NCI-H526 treated with DMSO at 0.1 percent for 48 hours (cell line): Measurements from ENCODE around the gene SLC15A1.
A peak's percentile ranks its signal among the peaks of the same experiment; 100 is the strongest.
"Not testable (repeated sequence)": the region's sequence is repeated elsewhere in the genome, so short reads cannot be mapped to it uniquely, and the experiment has no call there.

Source experiments
- DNase-seq: peaks from one replicate; lab custom pipeline; 2025; lab: John Stamatoyannopoulos, UW

The SLC15A1 gene

DNA sequence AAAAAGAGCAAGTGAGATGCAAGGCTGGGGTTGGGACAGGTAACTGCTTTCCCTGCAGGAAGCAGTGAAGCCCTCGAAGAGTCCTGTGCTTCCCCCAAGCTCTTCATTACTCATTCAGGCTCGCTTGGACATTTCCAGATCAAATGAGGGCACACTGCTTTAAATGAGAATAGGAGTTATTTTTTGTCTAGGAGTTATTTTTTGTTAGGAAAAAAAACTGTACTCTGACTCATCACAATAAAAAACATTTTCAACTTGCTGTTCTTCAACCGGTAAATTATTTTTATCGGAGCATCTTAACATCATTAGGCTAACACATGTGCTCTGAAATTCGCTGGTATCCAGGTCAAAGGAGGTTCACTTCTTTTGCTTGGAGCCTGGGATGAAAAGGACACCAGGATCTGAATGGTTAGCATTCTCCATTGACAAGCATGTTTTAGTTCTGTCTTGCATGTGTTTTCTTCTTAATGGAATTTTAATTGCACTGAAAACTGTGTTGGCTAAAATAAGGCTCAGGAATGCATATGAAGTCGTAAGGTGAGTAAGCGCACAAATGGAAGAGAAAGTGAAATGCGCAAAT, 94.9 kb downstream of the SLC15A1 start:
- DNase-seq = no peak

DNA sequence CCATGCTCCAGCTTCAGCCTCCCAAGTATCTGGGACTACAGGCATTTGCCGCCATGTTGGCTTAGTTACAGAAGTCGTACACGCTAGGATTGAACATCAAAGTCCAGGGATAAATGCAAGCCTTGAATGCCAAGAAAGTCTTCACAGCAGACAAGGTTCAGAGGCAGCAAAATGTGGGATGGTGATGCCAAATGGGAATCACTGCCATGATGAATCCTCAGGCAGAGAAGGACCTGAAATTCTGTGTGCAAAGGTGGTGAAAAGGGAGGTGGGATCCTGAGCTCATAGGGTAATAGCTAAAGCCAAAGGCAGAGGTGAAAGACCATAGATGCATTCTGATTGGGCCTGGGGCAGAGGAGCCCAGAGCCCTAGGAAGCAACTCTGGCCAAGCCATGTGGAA, 96.2 kb downstream of the SLC15A1 start:
- DNase-seq = no peak

DNA sequence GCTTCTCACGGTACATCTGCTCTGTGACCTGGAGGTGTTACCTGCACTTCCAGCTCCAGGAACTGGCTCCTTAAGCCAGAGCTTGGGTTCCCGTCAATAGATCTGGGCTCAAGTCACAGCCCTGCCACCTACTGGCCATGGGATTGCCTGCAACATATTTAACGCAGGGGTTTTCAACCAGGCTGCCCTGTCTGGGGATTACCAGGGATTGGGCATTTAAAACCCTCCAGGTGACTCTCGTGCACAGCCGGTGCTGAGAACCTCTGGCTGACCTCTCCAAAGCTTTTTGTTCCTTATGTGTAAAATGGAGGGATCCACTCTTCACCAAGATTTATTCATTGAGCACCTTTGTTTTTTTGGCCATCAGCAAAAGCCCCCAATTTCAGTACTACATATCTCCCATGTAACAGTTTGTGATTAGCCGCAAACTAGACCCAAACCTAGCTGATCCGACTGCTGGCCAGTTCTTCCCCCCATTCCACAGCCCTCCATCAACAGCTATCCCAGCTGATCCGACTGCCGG, 98.9 kb downstream of the SLC15A1 start:
- peak; percentile 94 for DNase-seq

DNA sequence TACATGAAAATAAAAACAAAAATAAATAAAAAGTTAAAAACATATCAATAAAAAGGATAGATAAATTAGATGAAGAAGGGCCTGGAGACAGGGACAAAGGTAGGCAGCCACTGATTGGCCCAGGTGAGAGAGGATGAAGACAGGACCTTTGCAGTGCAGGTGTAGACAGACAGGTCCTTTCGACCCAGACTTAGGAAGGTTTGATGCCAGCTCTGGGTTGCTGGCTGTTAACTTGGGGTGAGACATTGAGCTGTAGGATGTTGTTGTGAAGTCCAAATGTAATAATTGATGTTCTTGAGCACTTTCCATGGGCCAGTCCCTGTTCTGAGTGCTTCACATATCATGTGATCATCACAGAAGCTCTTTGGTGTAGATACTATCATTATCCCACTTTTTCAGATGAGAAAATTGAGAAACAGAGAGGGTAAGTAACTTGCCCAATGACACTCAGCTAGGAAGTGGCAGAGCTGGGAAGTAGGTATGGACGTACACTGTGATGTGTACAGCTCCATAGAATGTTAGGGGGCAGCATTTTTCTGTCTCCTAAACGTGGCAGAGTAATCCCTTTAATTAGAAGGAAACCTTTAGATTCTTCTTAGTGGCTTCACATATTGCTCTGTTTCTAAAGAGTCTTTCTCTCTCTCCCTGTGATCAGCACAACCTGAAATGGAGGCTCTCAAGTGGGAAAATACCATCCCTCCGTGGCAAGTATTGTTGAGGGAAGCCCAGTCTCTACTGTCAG, 99.6 kb downstream of the SLC15A1 start:
- DNase-seq = no peak

DNA sequence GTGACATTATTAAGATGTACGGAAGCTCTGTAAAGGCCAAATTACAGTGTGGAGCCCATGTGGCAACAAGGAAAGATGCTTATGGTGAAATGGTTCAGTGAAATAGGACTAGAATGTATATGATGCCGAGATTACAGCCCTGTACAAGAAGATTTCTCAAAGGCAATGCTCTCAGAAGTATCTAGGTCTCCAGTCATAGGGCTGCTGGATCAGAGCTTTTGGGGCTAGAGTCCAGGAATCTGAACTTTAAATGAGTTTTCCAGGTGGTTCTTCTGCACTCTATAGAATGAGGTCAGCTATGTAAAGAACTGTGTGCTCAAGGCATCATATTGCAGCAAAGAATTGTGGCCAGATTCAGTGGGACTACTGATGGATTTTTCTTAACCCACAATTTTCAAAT, 100.2 kb downstream of the SLC15A1 start:
- DNase-seq = no peak

DNA sequence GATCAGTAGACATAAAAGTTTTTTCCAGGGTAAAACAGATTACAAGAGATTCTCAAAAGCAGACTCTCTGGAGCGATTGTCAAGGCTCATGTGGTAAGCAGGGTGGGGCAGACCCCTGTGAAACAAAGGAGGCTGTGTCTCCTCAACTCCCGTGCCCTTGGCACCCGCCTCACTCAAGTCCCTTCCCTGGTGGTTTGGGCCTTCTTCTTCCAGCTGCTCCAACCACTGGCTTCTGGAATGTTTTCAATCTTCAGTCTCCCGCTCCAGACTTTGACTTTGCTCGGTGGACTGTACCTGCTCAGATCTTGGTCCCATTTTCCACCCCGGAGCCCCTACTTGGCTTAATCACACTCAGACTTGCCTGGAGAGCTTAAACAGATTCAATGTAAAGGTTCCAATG, 100.7 kb downstream of the SLC15A1 start:
- peak; percentile 58 for DNase-seq

DNA sequence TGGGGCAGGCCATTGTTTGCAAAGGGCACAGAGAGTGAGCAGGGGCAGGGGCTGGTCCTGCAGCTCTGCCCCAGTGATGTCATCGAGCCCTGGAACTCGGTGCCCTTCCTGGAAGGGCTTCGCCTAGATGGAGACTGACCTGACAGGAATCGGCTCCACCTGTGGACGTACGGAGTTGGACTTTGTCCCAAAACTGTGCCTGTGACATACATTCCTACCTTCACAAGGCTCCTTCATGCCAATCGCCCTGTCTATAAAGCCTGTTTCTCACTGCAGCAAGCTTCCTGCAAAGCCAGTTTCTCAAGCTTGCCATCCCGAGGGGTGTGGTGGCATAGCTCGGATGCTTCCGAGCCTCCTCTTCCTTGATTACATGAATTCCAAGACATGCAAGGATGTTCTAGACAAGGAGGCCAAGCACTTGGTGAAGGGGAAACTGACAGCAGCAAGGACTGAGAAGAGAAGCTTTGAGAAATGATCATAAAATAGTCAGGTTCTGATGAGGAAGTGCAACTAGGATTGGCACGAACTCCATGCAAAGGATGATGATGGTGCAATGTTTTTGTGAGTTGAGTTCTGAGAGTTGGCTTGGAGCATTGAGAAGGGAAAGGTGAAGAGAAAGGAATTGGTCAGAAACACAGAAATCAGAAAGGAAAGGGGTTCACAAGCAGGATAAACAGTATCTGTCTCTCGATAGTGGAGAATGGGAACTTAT, 101.9 kb downstream of the SLC15A1 start:
- DNase-seq = no peak

DNA sequence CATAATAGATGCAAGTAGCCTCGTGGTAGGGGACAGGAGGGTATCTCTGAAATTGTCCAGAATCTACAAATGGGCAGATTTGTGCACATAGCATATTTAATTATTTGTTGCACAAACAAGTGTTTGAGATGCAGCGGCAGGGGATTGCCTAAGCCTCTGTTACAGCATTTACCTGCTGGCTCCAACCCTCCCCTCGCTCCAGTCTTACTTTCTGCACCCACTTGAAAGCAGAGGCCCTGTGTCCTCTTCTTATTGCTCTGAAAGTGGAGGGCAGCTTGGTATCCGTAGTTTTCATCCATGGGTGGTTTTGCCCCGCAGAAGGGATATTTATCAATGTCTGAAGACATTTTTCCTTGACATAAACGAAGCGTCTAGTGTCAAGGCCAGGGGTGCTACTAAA, 102.6 kb downstream of the SLC15A1 start:
- DNase-seq = no peak

DNA sequence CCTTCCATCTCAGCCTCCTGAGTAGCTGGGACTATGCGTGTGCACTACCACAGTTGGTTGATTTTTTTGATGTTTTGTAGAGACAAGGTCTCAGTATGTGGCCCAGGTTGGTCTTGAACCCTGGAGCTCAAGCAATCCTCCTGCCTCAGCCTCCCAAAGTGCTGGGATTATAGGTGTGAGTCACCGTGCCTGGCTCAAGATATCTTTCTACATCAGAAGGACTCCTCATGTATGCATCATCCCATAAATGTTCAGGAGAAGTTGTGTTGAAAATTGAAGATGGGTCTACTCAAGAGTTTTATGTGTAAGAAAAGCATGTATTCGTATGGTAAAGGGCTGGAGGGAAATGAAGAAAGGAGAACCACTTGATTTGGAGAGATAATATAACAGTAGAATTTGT, 103.8 kb downstream of the SLC15A1 start:
- DNase-seq = no peak

DNA sequence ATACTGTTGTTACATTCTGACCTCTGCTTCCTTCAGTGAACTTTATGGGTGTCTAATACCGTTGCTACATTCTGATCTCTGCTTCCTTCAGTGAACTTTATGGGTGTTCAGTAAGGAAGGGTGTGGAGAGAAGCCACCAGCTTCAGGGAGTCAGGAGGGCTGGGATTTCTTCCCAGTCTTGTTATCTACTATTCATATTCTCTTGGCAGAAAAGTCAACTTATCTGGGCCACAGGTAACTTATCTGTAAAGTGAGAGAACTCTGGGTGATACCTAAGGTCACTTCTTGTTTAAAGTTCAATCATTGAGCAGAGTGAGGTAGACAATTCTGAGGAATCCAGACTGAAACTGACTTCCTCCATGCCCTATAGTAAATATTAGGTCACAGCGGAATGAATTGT, 104.3 kb downstream of the SLC15A1 start:
- DNase-seq = no peak

DNA sequence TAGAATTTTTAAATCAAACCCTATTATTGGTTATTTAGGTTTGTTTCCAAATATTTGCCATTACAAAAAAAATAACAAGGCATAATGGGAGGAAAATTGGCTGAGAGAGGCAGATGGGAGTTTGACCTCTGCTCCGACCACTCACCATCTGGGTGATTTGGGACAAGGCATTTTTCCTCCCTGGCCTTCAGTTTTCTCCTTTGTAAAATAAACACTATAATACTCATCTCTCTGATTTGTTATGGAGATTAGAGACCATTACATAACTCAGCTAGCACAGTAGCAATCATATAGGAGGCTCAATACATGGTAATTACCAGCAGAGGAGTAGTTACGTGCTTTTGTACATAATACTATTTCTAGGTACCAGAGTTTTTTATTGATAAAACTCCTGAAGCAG, 105.4 kb downstream of the SLC15A1 start:
- DNase-seq = no peak

DNA sequence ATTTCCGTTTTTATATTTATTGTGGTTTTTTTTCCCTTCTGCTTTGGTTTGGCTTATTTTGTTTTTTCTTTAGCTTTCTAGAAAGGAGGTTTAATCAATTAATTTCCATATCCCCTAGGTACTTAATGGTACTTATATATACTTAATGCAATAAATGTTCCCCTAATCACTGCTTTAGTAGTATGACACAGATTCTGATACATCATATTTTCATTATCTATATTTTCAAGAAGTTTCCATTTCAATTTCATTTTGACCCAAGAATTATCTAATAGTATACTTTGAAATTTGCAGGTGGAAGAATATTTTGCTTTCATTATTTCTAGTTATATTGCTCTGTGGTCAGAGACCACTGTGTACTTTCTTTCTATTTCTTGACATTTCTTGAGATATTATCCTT, 109.0 kb downstream of the SLC15A1 start:
- DNase-seq = no peak

DNA sequence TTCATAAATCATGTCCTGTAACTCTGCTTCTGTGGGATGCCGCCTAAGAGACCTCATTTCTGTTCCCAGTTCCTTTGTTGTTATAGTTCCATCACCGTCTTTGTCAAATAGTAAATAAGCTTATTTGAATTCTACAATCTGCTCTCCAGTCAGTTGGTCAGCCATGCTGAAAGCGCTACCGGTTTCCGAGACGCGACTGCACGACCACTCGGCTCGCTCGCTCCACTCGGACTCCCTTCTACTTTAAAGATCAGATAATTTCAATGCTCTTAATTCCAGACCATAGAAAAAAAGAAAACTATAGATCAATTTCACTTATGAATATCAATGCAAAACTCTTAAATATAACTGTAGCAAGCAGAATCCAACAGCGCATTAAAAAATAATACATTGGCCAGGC, 111.4 kb downstream of the SLC15A1 start:
- no peak for DNase-seq

DNA sequence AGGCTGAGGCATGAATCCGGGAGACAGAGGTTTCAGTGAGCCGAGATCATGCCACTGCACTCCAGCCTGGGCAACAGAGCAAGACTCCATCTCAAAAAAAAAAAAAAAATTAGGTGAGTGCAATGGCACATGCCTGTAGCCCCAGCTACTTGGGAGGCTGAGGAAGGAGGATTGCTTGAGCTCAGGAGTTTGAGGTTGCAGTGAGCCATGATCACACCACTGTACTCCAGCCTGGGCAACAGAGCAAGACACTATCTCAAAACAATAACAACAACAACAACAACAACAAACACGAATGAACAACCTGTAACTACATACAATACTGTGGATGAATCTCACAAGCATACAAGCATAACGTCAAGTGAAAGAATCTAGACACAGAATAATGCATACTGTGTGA, 112.7 kb downstream of the SLC15A1 start:
- DNase-seq = not testable (repeated sequence)

DNA sequence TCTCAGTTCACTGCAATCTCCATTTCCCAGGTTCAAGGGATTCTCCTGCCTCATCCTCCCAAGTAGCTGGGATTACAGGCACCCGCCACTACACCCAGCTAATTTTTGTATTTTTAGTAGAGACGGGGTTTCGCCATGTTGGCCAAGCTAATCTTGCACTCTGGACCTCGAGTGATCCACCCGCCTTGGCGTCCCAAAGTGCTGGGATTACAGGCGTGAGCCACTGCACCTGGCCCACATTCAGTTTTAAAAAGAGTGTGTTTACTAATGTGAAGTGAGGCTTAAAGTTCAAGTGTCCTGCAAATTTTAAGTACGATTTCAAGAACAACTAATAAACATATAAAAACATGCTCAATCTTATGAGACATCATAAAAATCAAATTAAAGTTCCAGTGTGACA, 114.1 kb downstream of the SLC15A1 start:
- not testable (repeated sequence) for DNase-seq
